Cerebellar nuclear complex (tissue), 1 donor: ENCODE results near the gene SRBD1.

Experiments used
- DNase-seq, 2 experiments: peaks; one replicate each; lab custom pipeline; 2025; lab: John Stamatoyannopoulos, UW

The SRBD1 gene

GRCh38 chr2:45368792-45369191 is 242.3 kb downstream of the SRBD1 start:
- no peak for DNase-seq

- DNase-seq = no peak
These were observed 249.4 kb downstream of the SRBD1 start for GRCh38 chr2:45361666-45362065.

- DNase-seq = no peak
These were observed 256.3 kb downstream of the SRBD1 start for GRCh38 chr2:45354776-45355175.

GRCh38 chr2:45353879-45354278 is 257.2 kb downstream of the SRBD1 start:
- DNase-seq = no peak

GRCh38 chr2:45352506-45352905 is 258.6 kb downstream of the SRBD1 start:
- no peak for DNase-seq

GRCh38 chr2:45345331-45346234 is 265.5 kb downstream of the SRBD1 start:
- DNase-seq = no peak

GRCh38 chr2:45344502-45344901 is 266.6 kb downstream of the SRBD1 start:
- DNase-seq = no peak

GRCh38 chr2:45344071-45344470 is 267.0 kb downstream of the SRBD1 start:
- no peak for DNase-seq

GRCh38 chr2:45343251-45344017 is 267.6 kb downstream of the SRBD1 start:
- no peak for DNase-seq

- no peak for DNase-seq
These were observed 270.7 kb downstream of the SRBD1 start for GRCh38 chr2:45340318-45340717.

GRCh38 chr2:45339253-45339652 is 271.8 kb downstream of the SRBD1 start:
- no peak for DNase-seq
